Measurements from ENCODE around the gene DOCK8. TPM values are rescaled to one million over a fixed set of nuclear protein-coding genes. Genes with fewer than 3 reads are reported as not detected.

Gene DOCK8
- total RNA-seq, 2 experiments from 2014 or later, result 110 to 114 TPM

GRCh38 chr9:304106-304505, 89.4 kb downstream of the DOCK8 start:
- intact Hi-C loops (cut with micrococcal nuclease), result no loop called here
- no peak overlapping the region for H3K27ac Mint-ChIP-seq
- DNase-seq, result no peak
- no peak overlapping the region for H3K4me3 Mint-ChIP-seq
- no peaks in the 10 kb centered on the region for H3K9me3 Mint-ChIP-seq
- H3K36me3 Mint-ChIP-seq (ENCODE audit: low read depth), result peaks cover 32% of the 10 kb centered on the region
- no peaks in the 10 kb centered on the region for H3K27me3 Mint-ChIP-seq (ENCODE audit: low read depth)
- peaks cover 3% of the 10 kb centered on the region for H3K4me1 Mint-ChIP-seq (ENCODE audit: low read depth)
- CTCF ChIA-PET, result no interaction called here

GRCh38 chr9:304519-305185, 90.0 kb downstream of the DOCK8 start:
- H3K27me3 Mint-ChIP-seq (ENCODE audit: low read depth), result no peaks in the 10 kb centered on the region
- H3K27ac Mint-ChIP-seq, result no peak overlapping the region
- peaks cover 32% of the 10 kb centered on the region for H3K36me3 Mint-ChIP-seq (ENCODE audit: low read depth)
- no peaks in the 10 kb centered on the region for H3K9me3 Mint-ChIP-seq
- no peak for DNase-seq
- H3K4me3 Mint-ChIP-seq, result no peak overlapping the region
- intact Hi-C loops (cut with micrococcal nuclease), result loop anchor here (5.0 kb wide), 1 partner anchor 127 kb away; the partner anchor contains the start of gene ZNG1A
- CTCF ChIA-PET, result no interaction called here
- peaks cover 3% of the 10 kb centered on the region for H3K4me1 Mint-ChIP-seq (ENCODE audit: low read depth)

GRCh38 chr9:306907-307306, 92.2 kb downstream of the DOCK8 start:
- peaks cover 26% of the 10 kb centered on the region for H3K36me3 Mint-ChIP-seq (ENCODE audit: low read depth)
- H3K4me3 Mint-ChIP-seq, result no peak overlapping the region
- no peaks in the 10 kb centered on the region for H3K4me1 Mint-ChIP-seq (ENCODE audit: low read depth)
- CTCF ChIA-PET, result interaction anchor here (0.7 to 1.8 kb wide), 3 partner anchors 9 to 92 kb away, joined by 3 to 8 read pairs (median 3); partner anchors contain the start of gene DOCK8
- DNase-seq, result peak; percentile 73
- no peaks in the 10 kb centered on the region for H3K27me3 Mint-ChIP-seq (ENCODE audit: low read depth)
- intact Hi-C loops (cut with micrococcal nuclease), result loop anchor here (1.0 to 5.0 kb wide), 2 partner anchors 92 to 130 kb away; partner anchors contain the start of gene ZNG1A
- no peak overlapping the region for H3K27ac Mint-ChIP-seq
- no peaks in the 10 kb centered on the region for H3K9me3 Mint-ChIP-seq

- Mint-ChIP-seq H3K9me3 (no peaks in the 10 kb centered on the region), H3K36me3 (ENCODE audit: low read depth) (peaks cover 29% of the 10 kb centered on the region), H3K27ac (no peak overlapping the region), H3K27me3 (ENCODE audit: low read depth) (no peaks in the 10 kb centered on the region), H3K4me1 (ENCODE audit: low read depth) (no peaks in the 10 kb centered on the region), H3K4me3 (no peak overlapping the region)
- CTCF ChIA-PET, result no interaction called here
- no peak for DNase-seq
- intact Hi-C loops (cut with micrococcal nuclease), result no loop called here
Measured at GRCh38 chr9:311841-312240, 97.2 kb downstream of the DOCK8 start.

GRCh38 chr9:312596-313320, 98.1 kb downstream of the DOCK8 start:
- CTCF ChIA-PET, result no interaction called here
- peaks cover 30% of the 10 kb centered on the region for H3K36me3 Mint-ChIP-seq (ENCODE audit: low read depth)
- H3K4me1 Mint-ChIP-seq (ENCODE audit: low read depth), result no peaks in the 10 kb centered on the region
- no peak overlapping the region for H3K4me3 Mint-ChIP-seq
- H3K27ac Mint-ChIP-seq, result no peak overlapping the region
- no peaks in the 10 kb centered on the region for H3K9me3 Mint-ChIP-seq
- DNase-seq, result no peak
- intact Hi-C loops (cut with micrococcal nuclease), result no loop called here
- no peaks in the 10 kb centered on the region for H3K27me3 Mint-ChIP-seq (ENCODE audit: low read depth)

GRCh38 chr9:316382-316965, 101.8 kb downstream of the DOCK8 start:
- CTCF ChIA-PET, result interaction anchor here (1.0 kb wide), 1 partner anchor 102 kb away, joined by 3 read pairs; the partner anchor contains the start of gene DOCK8
- Mint-ChIP-seq H3K4me1 (ENCODE audit: low read depth) (no peaks in the 10 kb centered on the region), H3K9me3 (no peaks in the 10 kb centered on the region), H3K4me3 (no peak overlapping the region), H3K36me3 (ENCODE audit: low read depth) (peaks cover 25% of the 10 kb centered on the region), H3K27ac (peak overlapping the region; percentile 11), H3K27me3 (ENCODE audit: low read depth) (no peaks in the 10 kb centered on the region)
- intact Hi-C loops (cut with micrococcal nuclease), result no loop called here
- DNase-seq, result no peak

GRCh38 chr9:318646-319045, 104.0 kb downstream of the DOCK8 start:
- Mint-ChIP-seq H3K27me3 (ENCODE audit: low read depth) (no peaks in the 10 kb centered on the region), H3K4me3 (no peak overlapping the region), H3K27ac (no peak overlapping the region), H3K9me3 (no peaks in the 10 kb centered on the region), H3K4me1 (ENCODE audit: low read depth) (no peaks in the 10 kb centered on the region), H3K36me3 (ENCODE audit: low read depth) (peaks cover 17% of the 10 kb centered on the region)
- intact Hi-C loops (cut with micrococcal nuclease), result no loop called here
- CTCF ChIA-PET, result interaction anchor here (0.6 kb wide), 2 partner anchors 69 to 685 kb away, joined by 3 read pairs; no protein-coding TSS in a partner anchor
- no peak for DNase-seq

GRCh38 chr9:324971-325370, 110.3 kb downstream of the DOCK8 start:
- peaks cover 24% of the 10 kb centered on the region for H3K36me3 Mint-ChIP-seq (ENCODE audit: low read depth)

GRCh38 chr9:326667-327066, 112.0 kb downstream of the DOCK8 start:
- H3K4me1 Mint-ChIP-seq (ENCODE audit: low read depth), result no peaks in the 10 kb centered on the region
- no peaks in the 10 kb centered on the region for H3K9me3 Mint-ChIP-seq
- no peaks in the 10 kb centered on the region for H3K27me3 Mint-ChIP-seq (ENCODE audit: low read depth)
- no peak overlapping the region for H3K27ac Mint-ChIP-seq
- H3K36me3 Mint-ChIP-seq (ENCODE audit: low read depth), result peaks cover 36% of the 10 kb centered on the region
- CTCF ChIA-PET, result no interaction called here
- no peak overlapping the region for H3K4me3 Mint-ChIP-seq
- intact Hi-C loops (cut with micrococcal nuclease), result loop anchor here (5.0 kb wide), 1 partner anchor 51 kb away; no protein-coding TSS in a partner anchor
- DNase-seq, result no peak

More at GRCh38 chr9:324971-325370, 110.3 kb downstream of the DOCK8 start:
- no peak for DNase-seq
- no peak overlapping the region for H3K4me3 Mint-ChIP-seq
- no peak overlapping the region for H3K27ac Mint-ChIP-seq
- intact Hi-C loops (cut with micrococcal nuclease), result loop anchor here (5.0 kb wide), 1 partner anchor 52 kb away; no protein-coding TSS in a partner anchor
- CTCF ChIA-PET, result no interaction called here
- H3K4me1 Mint-ChIP-seq (ENCODE audit: low read depth), result no peaks in the 10 kb centered on the region
- no peaks in the 10 kb centered on the region for H3K9me3 Mint-ChIP-seq
- H3K27me3 Mint-ChIP-seq (ENCODE audit: low read depth), result no peaks in the 10 kb centered on the region

GRCh38 chr9:328453-328852, 113.8 kb downstream of the DOCK8 start:
- H3K27ac Mint-ChIP-seq, result peak overlapping the region; percentile 54
- peaks cover 38% of the 10 kb centered on the region for H3K36me3 Mint-ChIP-seq (ENCODE audit: low read depth)
- H3K27me3 Mint-ChIP-seq (ENCODE audit: low read depth), result no peaks in the 10 kb centered on the region
- CTCF ChIA-PET, result no interaction called here
- no peaks in the 10 kb centered on the region for H3K9me3 Mint-ChIP-seq
- no peaks in the 10 kb centered on the region for H3K4me1 Mint-ChIP-seq (ENCODE audit: low read depth)
- H3K4me3 Mint-ChIP-seq, result no peak overlapping the region
- intact Hi-C loops (cut with micrococcal nuclease), result loop anchor here (5.0 kb wide), 1 partner anchor 49 kb away; no protein-coding TSS in a partner anchor
- no peak for DNase-seq

GRCh38 chr9:331197-331596, 116.5 kb downstream of the DOCK8 start:
- Mint-ChIP-seq H3K4me1 (ENCODE audit: low read depth) (peaks cover 7% of the 10 kb centered on the region), H3K27me3 (ENCODE audit: low read depth) (no peaks in the 10 kb centered on the region), H3K27ac (no peak overlapping the region), H3K36me3 (ENCODE audit: low read depth) (peaks cover 52% of the 10 kb centered on the region), H3K4me3 (no peak overlapping the region), H3K9me3 (no peaks in the 10 kb centered on the region)
- CTCF ChIA-PET, result no interaction called here
- DNase-seq, result no peak
- intact Hi-C loops (cut with micrococcal nuclease), result no loop called here

- peaks cover 7% of the 10 kb centered on the region for H3K4me1 Mint-ChIP-seq (ENCODE audit: low read depth)
- H3K4me3 Mint-ChIP-seq, result no peak overlapping the region
- peaks cover 49% of the 10 kb centered on the region for H3K36me3 Mint-ChIP-seq (ENCODE audit: low read depth)
- intact Hi-C loops (cut with micrococcal nuclease), result no loop called here
- no peak for DNase-seq
- no peaks in the 10 kb centered on the region for H3K9me3 Mint-ChIP-seq
- no peak overlapping the region for H3K27ac Mint-ChIP-seq
- CTCF ChIA-PET, result no interaction called here
- H3K27me3 Mint-ChIP-seq (ENCODE audit: low read depth), result no peaks in the 10 kb centered on the region
Measured at GRCh38 chr9:335373-335772, 120.7 kb downstream of the DOCK8 start.

All from activated naive CD4-positive, alpha-beta T cell treated with anti-CD3 and anti-CD28 coated beads for 36 hours (primary cell).